ENCODE data around the gene ALG14. TPM values are rescaled to one million over a fixed set of nuclear protein-coding genes. Genes with fewer than 3 reads are reported as not detected.

ALG14 gene
- total and polyA plus RNA-seq, 2 donors (not counting 1 experiment from before 2014, with no cell fraction given) = 0.92 to 2.6 TPM

GRCh38 chr1:94989911-94990473, 82.8 kb downstream of the ALG14 start:
- Histone ChIP-seq H3K27ac (ENCODE audit: low read length in 2 of 2) (no peak overlapping the region), H4K20me1 (ENCODE audit: control insufficient read depth, insufficient read depth, low read length, poor library complexity, severe bottlenecking) (no peaks in the 10 kb centered on the region), H3K79me2 (ENCODE audit: control insufficient read depth, insufficient read depth, low read length) (no peaks in the 10 kb centered on the region), H3K9ac (ENCODE audit: low read length) (no peak overlapping the region), H3K4me2 (replicated peaks; ENCODE audit: low read depth, low read length, poor library complexity, severe bottlenecking) (no peak overlapping the region), H3K4me3 (ENCODE audit: control extremely low read depth in 1 of 5, extremely low read depth in 1 of 5, insufficient read depth in 1 of 5, low read depth in 2 of 5, low read length in 4 of 5) (no peak overlapping the region), H3K4me1 (ENCODE audit: control insufficient read depth in 2 of 2, insufficient read depth in 2 of 2, low read length in 2 of 2) (no peaks in the 10 kb centered on the region), H3K27me3 (replicated peaks in 1 of 4; ENCODE audit: control extremely low read depth in 1 of 4, control insufficient read depth in 3 of 4, insufficient read depth in 4 of 4, low read length in 3 of 4) (no peaks in the 10 kb centered on the region), H3K9me3 (ENCODE audit: control extremely low read depth in 1 of 3, control insufficient read depth in 2 of 3, insufficient read depth in 1 of 3, low read length in 2 of 3) (no peaks in the 10 kb centered on the region), H3K36me3 (replicated peaks in 1 of 2; ENCODE audit: control extremely low read depth in 1 of 2, control insufficient read depth in 1 of 2, extremely low read depth in 1 of 2, insufficient read depth in 2 of 2, low read length in 1 of 2) (peaks cover 0 to 2% of the 10 kb centered on the region in 2 experiments), H2AFZ (ENCODE audit: insufficient read depth, low read depth, low read length, poor library complexity, severe bottlenecking) (no peak overlapping the region)
- TF ChIP-seq CTCF (IDR thresholded peaks at IDR 0.05) (no peak), EZH2 (IDR thresholded peaks at IDR 0.05; ENCODE audit: borderline replicate concordance, insufficient read depth, low read depth, low read length, poor library complexity, severe bottlenecking) (no peak)
- no peak overlapping the region for H3K4me3 Mint-ChIP-seq
- ChIA-PET POLR2A (no interaction called here), CTCF (no interaction called here)
- 100% methylated on average over 3 of the region's 6 CpGs for WGBS (ENCODE audit: insufficient coverage)
- intact Hi-C loops (cut with micrococcal nuclease) = no loop called here
- H3K27me3 Mint-ChIP-seq = no peaks in the 10 kb centered on the region
- H3K9me3 Mint-ChIP-seq (ENCODE audit: insufficient read depth) = no peaks in the 10 kb centered on the region
- peaks cover 6% of the 10 kb centered on the region for H3K4me1 Mint-ChIP-seq
- H3K27ac Mint-ChIP-seq = no peak overlapping the region
- no peak for DNase-seq
- no peak for ATAC-seq (ENCODE audit: low read depth)

GRCh38 chr1:94989398-94989797, 83.4 kb downstream of the ALG14 start:
- no peak for TF ChIP-seq EZH2 (IDR thresholded peaks at IDR 0.05; ENCODE audit: borderline replicate concordance, insufficient read depth, low read depth, low read length, poor library complexity, severe bottlenecking)
- no peak for TF ChIP-seq CTCF (IDR thresholded peaks at IDR 0.05)
- DNase-seq = no peak
- 100% methylated on average over 1 of the region's 1 CpG for WGBS (ENCODE audit: insufficient coverage)
- no peaks in the 10 kb centered on the region for H4K20me1 ChIP-seq (ENCODE audit: control insufficient read depth, insufficient read depth, low read length, poor library complexity, severe bottlenecking)
- H3K36me3 ChIP-seq (replicated peaks in 1 of 2; ENCODE audit: control extremely low read depth in 1 of 2, control insufficient read depth in 1 of 2, extremely low read depth in 1 of 2, insufficient read depth in 2 of 2, low read length in 1 of 2) = peaks cover 0 to 2% of the 10 kb centered on the region in 2 experiments
- H3K4me1 ChIP-seq (ENCODE audit: control insufficient read depth in 2 of 2, insufficient read depth in 2 of 2, low read length in 2 of 2) = no peaks in the 10 kb centered on the region
- Mint-ChIP-seq H3K9me3 (ENCODE audit: insufficient read depth) (no peaks in the 10 kb centered on the region), H3K27ac (no peak overlapping the region), H3K27me3 (no peaks in the 10 kb centered on the region), H3K4me1 (peaks cover 6% of the 10 kb centered on the region), H3K4me3 (no peak overlapping the region)
- POLR2A ChIA-PET = interaction anchor here (0.5 kb wide), 1 partner anchor 11 kb away, joined by 6 read pairs; no protein-coding TSS in a partner anchor
- no peak for ATAC-seq (ENCODE audit: low read depth)
- H3K79me2 ChIP-seq (ENCODE audit: control insufficient read depth, insufficient read depth, low read length) = no peaks in the 10 kb centered on the region
- H3K9ac ChIP-seq (ENCODE audit: low read length) = no peak overlapping the region
- CTCF ChIA-PET = interaction anchor here (0.9 kb wide), 1 partner anchor 52 kb away, joined by 3 read pairs; no protein-coding TSS in a partner anchor
- no peak overlapping the region for H3K27ac ChIP-seq (ENCODE audit: low read length in 2 of 2)
- intact Hi-C loops (cut with micrococcal nuclease) = no loop called here
- no peaks in the 10 kb centered on the region for H3K27me3 ChIP-seq (replicated peaks in 1 of 4; ENCODE audit: control extremely low read depth in 1 of 4, control insufficient read depth in 3 of 4, insufficient read depth in 4 of 4, low read length in 3 of 4)
- H3K4me2 ChIP-seq (replicated peaks; ENCODE audit: low read depth, low read length, poor library complexity, severe bottlenecking) = no peak overlapping the region
- no peaks in the 10 kb centered on the region for H3K9me3 ChIP-seq (ENCODE audit: control extremely low read depth in 1 of 3, control insufficient read depth in 2 of 3, insufficient read depth in 1 of 3, low read length in 2 of 3)
- no peak overlapping the region for H2AFZ ChIP-seq (ENCODE audit: insufficient read depth, low read depth, low read length, poor library complexity, severe bottlenecking)
- no peak overlapping the region for H3K4me3 ChIP-seq (ENCODE audit: control extremely low read depth in 1 of 5, extremely low read depth in 1 of 5, insufficient read depth in 1 of 5, low read depth in 2 of 5, low read length in 4 of 5)
